ENCODE measurements around the gene HELQ. TPM values are rescaled to one million over a fixed set of nuclear protein-coding genes. Genes with fewer than 3 reads are reported as not detected.

Gene HELQ
- polyA plus RNA-seq, 3 donors, result 7.0 to 11.3 (median 11.1) TPM

DNA sequence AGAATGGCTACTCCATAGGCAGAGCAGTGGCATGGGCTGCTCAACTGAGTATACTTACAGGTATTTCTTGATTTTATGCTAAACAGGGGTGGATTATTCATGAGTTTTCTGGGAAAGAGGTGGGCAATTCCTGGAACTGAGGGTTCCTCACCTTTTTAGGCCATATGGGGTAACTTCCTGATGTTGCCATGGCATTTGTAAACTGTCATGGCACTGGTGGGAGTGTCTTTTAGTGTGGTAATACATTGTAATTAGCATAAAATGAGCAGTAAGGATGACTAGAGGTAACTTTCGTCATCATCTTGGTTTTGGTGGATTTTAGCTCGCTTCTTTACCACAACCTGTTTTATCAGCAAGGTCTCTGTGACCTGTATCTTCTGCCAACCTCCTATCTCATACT lies 72.8 kb downstream of the HELQ start:
- H3K27me3 Mint-ChIP-seq (ENCODE audit: low read depth in 3 of 3), result peaks cover 1 to 2% (median 1%) of the 10 kb centered on the region in 3 donors
- H3K27ac Mint-ChIP-seq, result no peak overlapping the region
- intact Hi-C loops (cut with micrococcal nuclease), result no loop called here
- peak; percentile 29 to 54 (median 38) for DNase-seq
- no peaks in the 10 kb centered on the region for H3K36me3 ChIP-seq (replicated peaks in 1 of 2; ENCODE audit: control insufficient read depth in 1 of 2, insufficient read depth in 2 of 2, low read length in 2 of 2)
- peaks cover 11 to 28% (median 24%) of the 10 kb centered on the region in 7 donors for H3K9me3 Mint-ChIP-seq
- no peaks in the 10 kb centered on the region for H4K20me1 ChIP-seq (ENCODE audit: insufficient read depth, low read length)
- H3K27ac ChIP-seq (ENCODE audit: low read depth in 1 of 2, low read length in 2 of 2), result no peak overlapping the region
- WGBS (ENCODE audit: insufficient coverage), result no CpG with 5 or more reads among the region's 2 CpGs
- H3K9me3 ChIP-seq (replicated peaks in 1 of 2; ENCODE audit: control insufficient read depth in 1 of 2, insufficient read depth in 1 of 2, low read length in 2 of 2), result peaks cover 12 to 13% of the 10 kb centered on the region in 2 donors
- peak overlapping the region; percentile 6 for H3K4me2 ChIP-seq (replicated peaks; ENCODE audit: extremely low read depth, low read length, poor library complexity, severe bottlenecking)
- no peak overlapping the region for H3K9ac ChIP-seq (ENCODE audit: insufficient read depth, low read length, poor library complexity, severe bottlenecking)
- H3K79me2 ChIP-seq (ENCODE audit: insufficient read depth, low read length), result no peaks in the 10 kb centered on the region
- H3K4me1 Mint-ChIP-seq, result peaks cover 6% of the 10 kb centered on the region
- TF ChIP-seq, protein P1, sequence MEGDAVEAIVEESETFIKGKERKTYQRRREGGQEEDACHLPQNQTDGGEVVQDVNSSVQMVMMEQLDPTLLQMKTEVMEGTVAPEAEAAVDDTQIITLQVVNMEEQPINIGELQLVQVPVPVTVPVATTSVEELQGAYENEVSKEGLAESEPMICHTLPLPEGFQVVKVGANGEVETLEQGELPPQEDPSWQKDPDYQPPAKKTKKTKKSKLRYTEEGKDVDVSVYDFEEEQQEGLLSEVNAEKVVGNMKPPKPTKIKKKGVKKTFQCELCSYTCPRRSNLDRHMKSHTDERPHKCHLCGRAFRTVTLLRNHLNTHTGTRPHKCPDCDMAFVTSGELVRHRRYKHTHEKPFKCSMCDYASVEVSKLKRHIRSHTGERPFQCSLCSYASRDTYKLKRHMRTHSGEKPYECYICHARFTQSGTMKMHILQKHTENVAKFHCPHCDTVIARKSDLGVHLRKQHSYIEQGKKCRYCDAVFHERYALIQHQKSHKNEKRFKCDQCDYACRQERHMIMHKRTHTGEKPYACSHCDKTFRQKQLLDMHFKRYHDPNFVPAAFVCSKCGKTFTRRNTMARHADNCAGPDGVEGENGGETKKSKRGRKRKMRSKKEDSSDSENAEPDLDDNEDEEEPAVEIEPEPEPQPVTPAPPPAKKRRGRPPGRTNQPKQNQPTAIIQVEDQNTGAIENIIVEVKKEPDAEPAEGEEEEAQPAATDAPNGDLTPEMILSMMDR (IDR thresholded peaks at IDR 0.05), result no peak
- H3K36me3 Mint-ChIP-seq, result peaks cover 0 to 4% of the 10 kb centered on the region in 2 donors
- H3K27me3 ChIP-seq (ENCODE audit: control insufficient read depth in 2 of 2, insufficient read depth in 2 of 2, low read length in 2 of 2), result no peaks in the 10 kb centered on the region
- peak overlapping the region in 1 of 2 donors; percentile 68 for H3K4me3 Mint-ChIP-seq
- no peaks in the 10 kb centered on the region for H3K4me1 ChIP-seq (ENCODE audit: control insufficient read depth in 1 of 2, insufficient read depth in 2 of 2, low read length in 2 of 2)
- H3K4me3 ChIP-seq (replicated peaks in 1 of 3; ENCODE audit: low read depth in 2 of 3, low read length in 3 of 3), result peak overlapping the region in 1 of 3 experiments; percentile 27
- peak overlapping the region; percentile 46 for H2AFZ ChIP-seq (ENCODE audit: insufficient read depth, low read depth, low read length, poor library complexity, severe bottlenecking)

DNA sequence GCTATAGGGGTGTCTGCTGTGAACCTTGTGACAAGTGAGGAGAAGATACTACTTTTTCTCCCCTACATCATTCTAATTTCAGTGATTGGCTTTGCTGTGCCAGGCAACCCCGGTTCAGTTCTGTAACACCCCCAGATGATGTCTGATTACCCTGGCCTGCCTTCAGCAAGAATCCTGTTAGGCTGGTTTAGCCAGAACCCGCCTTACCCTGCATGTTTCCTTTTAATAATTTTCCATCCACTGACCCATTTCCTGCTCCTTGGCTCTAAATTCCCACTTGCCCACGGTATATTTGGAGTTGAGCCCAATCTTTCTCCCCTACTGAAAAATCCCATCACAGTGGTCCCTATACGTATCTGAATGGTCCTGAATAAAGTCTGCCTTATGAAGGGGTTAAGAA lies 74.5 kb downstream of the HELQ start:
- peaks cover 5% of the 10 kb centered on the region for H3K4me1 Mint-ChIP-seq
- peaks cover 21 to 43% (median 37%) of the 10 kb centered on the region in 7 donors for H3K9me3 Mint-ChIP-seq
- Histone ChIP-seq H3K9me3 (replicated peaks in 1 of 2; ENCODE audit: control insufficient read depth in 1 of 2, insufficient read depth in 1 of 2, low read length in 2 of 2) (peaks cover 17 to 18% of the 10 kb centered on the region in 2 donors), H3K9ac (ENCODE audit: insufficient read depth, low read length, poor library complexity, severe bottlenecking) (no peak overlapping the region), H2AFZ (ENCODE audit: insufficient read depth, low read depth, low read length, poor library complexity, severe bottlenecking) (no peak overlapping the region), H3K4me1 (ENCODE audit: control insufficient read depth in 1 of 2, insufficient read depth in 2 of 2, low read length in 2 of 2) (no peaks in the 10 kb centered on the region), H4K20me1 (ENCODE audit: insufficient read depth, low read length) (no peaks in the 10 kb centered on the region), H3K79me2 (ENCODE audit: insufficient read depth, low read length) (no peaks in the 10 kb centered on the region), H3K4me2 (replicated peaks; ENCODE audit: extremely low read depth, low read length, poor library complexity, severe bottlenecking) (no peak overlapping the region), H3K36me3 (replicated peaks in 1 of 2; ENCODE audit: control insufficient read depth in 1 of 2, insufficient read depth in 2 of 2, low read length in 2 of 2) (no peaks in the 10 kb centered on the region), H3K27ac (ENCODE audit: low read depth in 1 of 2, low read length in 2 of 2) (no peak overlapping the region), H3K4me3 (replicated peaks in 1 of 3; ENCODE audit: low read depth in 2 of 3, low read length in 3 of 3) (no peak overlapping the region), H3K27me3 (ENCODE audit: control insufficient read depth in 2 of 2, insufficient read depth in 2 of 2, low read length in 2 of 2) (no peaks in the 10 kb centered on the region)
- H3K4me3 Mint-ChIP-seq, result no peak overlapping the region
- H3K27me3 Mint-ChIP-seq (ENCODE audit: low read depth in 3 of 3), result peaks cover 1 to 2% (median 1%) of the 10 kb centered on the region in 3 donors
- no peak for DNase-seq
- H3K27ac Mint-ChIP-seq, result peak overlapping the region in 1 of 7 donors; percentile 54
- peaks cover 0 to 5% of the 10 kb centered on the region in 2 donors for H3K36me3 Mint-ChIP-seq
- intact Hi-C loops (cut with micrococcal nuclease), result no loop called here
- TF ChIP-seq, protein P1 (IDR thresholded peaks at IDR 0.05), result no peak
- 93% methylated on average over 2 of the region's 4 CpGs for WGBS (ENCODE audit: insufficient coverage)

All from CD14-positive monocyte (primary cell).